ENCODE data around the gene HNF1A.

HNF1A gene

DNA sequence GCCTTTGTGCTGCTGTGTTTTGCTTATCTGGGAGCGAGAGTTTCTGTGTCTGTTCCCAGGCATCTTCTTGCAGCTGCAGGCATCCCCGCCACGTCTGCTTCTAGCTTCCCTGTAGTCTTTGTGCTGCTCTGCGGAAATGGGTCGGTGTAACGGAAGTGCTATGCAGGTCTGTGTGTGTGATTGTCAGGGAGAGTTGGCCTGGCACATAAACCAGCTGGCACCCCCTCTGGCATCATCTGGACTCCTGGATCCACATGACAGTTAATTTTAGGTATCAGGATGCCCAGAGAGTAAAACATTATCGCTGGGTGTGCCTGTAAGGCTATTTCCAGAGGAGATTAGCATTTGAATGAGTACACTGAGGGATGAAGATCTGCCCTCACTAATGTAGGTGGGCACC is 70.1 kb downstream of the HNF1A start:
- no peak for DNase-seq (ENCODE audit: low read depth, low spot score)

GRCh38 chr12:121050725-121051124 is 72.4 kb downstream of the HNF1A start:
- DNase-seq (ENCODE audit: low read depth, low spot score): no peak

Measured in ELF-1 (cell line).